ENCODE data around the gene C4A. TPM values are rescaled to one million over a fixed set of nuclear protein-coding genes. Genes with fewer than 3 reads are reported as not detected.

Gene C4A
- total RNA-seq, 2 donors from 2014 or later = 152 to 175 TPM

DNA sequence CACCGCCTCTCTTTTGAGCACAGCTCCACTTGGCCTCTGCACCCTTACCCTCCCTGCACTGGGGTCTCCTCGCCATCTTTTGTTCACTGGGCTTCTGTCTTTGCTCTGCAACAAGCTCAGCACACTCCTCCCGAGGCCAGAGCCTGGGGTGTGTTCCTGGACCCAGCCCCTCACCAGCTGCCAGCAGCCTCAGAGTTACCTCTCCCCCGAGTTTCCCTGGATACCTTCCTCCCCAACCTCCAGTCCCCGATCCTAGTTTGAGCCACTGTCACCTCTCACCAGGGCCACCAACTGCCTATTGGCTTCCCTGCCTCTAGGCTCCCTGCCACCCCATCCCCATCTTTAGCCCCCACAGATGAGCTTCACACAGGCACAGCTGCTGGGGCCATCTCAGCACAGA lies 68.7 kb downstream of the C4A start:
- H3K9me3 ChIP-seq = no peaks in the 10 kb centered on the region
- H3K27me3 ChIP-seq = no peaks in the 10 kb centered on the region
- H3K4me3 ChIP-seq = no peak overlapping the region
- H3K36me3 ChIP-seq = peaks cover 8% of the 10 kb centered on the region
- peaks cover 0 to 28% of the 10 kb centered on the region in 2 donors for H3K4me1 ChIP-seq
- H3K27ac ChIP-seq = no peak overlapping the region
- DNase-seq (ENCODE audit: low spot score) = no peak
- TF ChIP-seq, protein P1, sequence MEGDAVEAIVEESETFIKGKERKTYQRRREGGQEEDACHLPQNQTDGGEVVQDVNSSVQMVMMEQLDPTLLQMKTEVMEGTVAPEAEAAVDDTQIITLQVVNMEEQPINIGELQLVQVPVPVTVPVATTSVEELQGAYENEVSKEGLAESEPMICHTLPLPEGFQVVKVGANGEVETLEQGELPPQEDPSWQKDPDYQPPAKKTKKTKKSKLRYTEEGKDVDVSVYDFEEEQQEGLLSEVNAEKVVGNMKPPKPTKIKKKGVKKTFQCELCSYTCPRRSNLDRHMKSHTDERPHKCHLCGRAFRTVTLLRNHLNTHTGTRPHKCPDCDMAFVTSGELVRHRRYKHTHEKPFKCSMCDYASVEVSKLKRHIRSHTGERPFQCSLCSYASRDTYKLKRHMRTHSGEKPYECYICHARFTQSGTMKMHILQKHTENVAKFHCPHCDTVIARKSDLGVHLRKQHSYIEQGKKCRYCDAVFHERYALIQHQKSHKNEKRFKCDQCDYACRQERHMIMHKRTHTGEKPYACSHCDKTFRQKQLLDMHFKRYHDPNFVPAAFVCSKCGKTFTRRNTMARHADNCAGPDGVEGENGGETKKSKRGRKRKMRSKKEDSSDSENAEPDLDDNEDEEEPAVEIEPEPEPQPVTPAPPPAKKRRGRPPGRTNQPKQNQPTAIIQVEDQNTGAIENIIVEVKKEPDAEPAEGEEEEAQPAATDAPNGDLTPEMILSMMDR (IDR thresholded peaks at IDR 0.05) = no peak

MicroRNAs within 50 kb of the gene (microRNA counts, 767-probe panel; counts per million panel counts)
- microRNA hsa-miR-1236 = 0 to 31.0 counts per million in 2 donors

Small RNAs within 50 kb of the gene (microRNA-seq; reads per million reads assigned to microRNA genes)
- 0 reads per million in 2 donors for gene MIR1236 (ENCODE audit: borderline number of aligned reads in 2 of 2, borderline replicate concordance in 1 of 2)

Other genes starting within 250 kb of the C4A start
- 100 to 1,000 TPM in 1 of 2 donors, 10 to 100 TPM in 1; 90.9 to 194 TPM for gene CLIC1, start 245.5 kb upstream of the C4A start, total RNA-seq
- under 1 TPM; 0.37 to 0.98 TPM for gene MSH5, start 242.1 kb upstream of the C4A start, total RNA-seq
- gene SAPCD1, start 219.4 kb upstream of the C4A start, total RNA-seq = not detected
- 1 to 10 TPM; 4.1 to 7.5 TPM for gene VWA7, start 204.7 kb upstream of the C4A start, total RNA-seq
- gene VARS1, start 186.3 kb upstream of the C4A start, total RNA-seq = 10 to 100 TPM; 15.3 to 24.6 TPM
- 10 to 100 TPM; 28.8 to 32.0 TPM for gene LSM2, start 175.1 kb upstream of the C4A start, total RNA-seq
- gene HSPA1L, start 166.8 kb upstream of the C4A start, total RNA-seq = 1 to 10 TPM; 1.1 to 1.6 TPM
- 100 to 1,000 TPM; 315 to 334 TPM for gene HSPA1A, start 166.5 kb upstream of the C4A start, total RNA-seq
- 100 to 1,000 TPM; 131 to 232 TPM for gene HSPA1B, start 154.3 kb upstream of the C4A start, total RNA-seq
- 10 to 100 TPM; 28.0 to 37.7 TPM for gene NEU1, start 119.2 kb upstream of the C4A start, total RNA-seq
- not detected for gene SLC44A4, start 103.1 kb upstream of the C4A start, total RNA-seq
- gene EHMT2, start 84.4 kb upstream of the C4A start, total RNA-seq = 10 to 100 TPM; 10.5 to 19.1 TPM
- gene ZBTB12, start 80.0 kb upstream of the C4A start, total RNA-seq = under 1 TPM; 0.47 to 0.52 TPM
- 10 to 100 TPM in 1 of 2 donors, 1 to 10 TPM in 1; 3.5 to 19.9 TPM for gene C2, start 54.3 kb upstream of the C4A start, total RNA-seq
- 100 to 1,000 TPM in 1 of 2 donors, 10 to 100 TPM in 1; 65.5 to 126 TPM for gene CFB, start 36.0 kb upstream of the C4A start, total RNA-seq
- 10 to 100 TPM; 40.0 to 81.7 TPM for gene NELFE, start 23.1 kb upstream of the C4A start, total RNA-seq
- gene SKIC2, start 22.9 kb upstream of the C4A start, total RNA-seq = 10 to 100 TPM; 18.7 to 31.6 TPM
- gene DXO, start 9.9 kb upstream of the C4A start, total RNA-seq = 10 to 100 TPM; 12.1 to 14.1 TPM
- gene C4B, start 32.7 kb downstream of the C4A start, total RNA-seq = 100 to 1,000 TPM; 150 to 241 TPM
- gene CYP21A2, start 56.4 kb downstream of the C4A start, total RNA-seq = 1 to 10 TPM in 1 of 2 donors, under 1 TPM in 1; 0.19 to 1.2 TPM
- gene TNXB, start 127.3 kb downstream of the C4A start, total RNA-seq = 100 to 1,000 TPM; 138 to 210 TPM
- gene ATF6B, start 146.2 kb downstream of the C4A start, total RNA-seq = 10 to 100 TPM; 15.0 to 15.3 TPM
- 1 to 10 TPM; 1.1 to 3.4 TPM for gene FKBPL, start 148.2 kb downstream of the C4A start, total RNA-seq
- 1 to 10 TPM in 1 of 2 donors, under 1 TPM in 1; 0.70 to 1.1 TPM for gene PRRT1, start 169.9 kb downstream of the C4A start, total RNA-seq
- 10 to 100 TPM; 19.5 to 27.0 TPM for gene PPT2, start 172.1 kb downstream of the C4A start, total RNA-seq
- gene EGFL8, start 182.5 kb downstream of the C4A start, total RNA-seq = 1 to 10 TPM; 4.8 to 5.2 TPM
- gene AGPAT1, start 194.0 kb downstream of the C4A start, total RNA-seq = 10 to 100 TPM; 59.6 to 77.1 TPM
- gene RNF5, start 196.3 kb downstream of the C4A start, total RNA-seq = 100 to 1,000 TPM; 104 to 106 TPM
- 1 to 10 TPM in 1 of 2 donors, under 1 TPM in 1; 0.94 to 1.4 TPM for gene AGER, start 202.2 kb downstream of the C4A start, total RNA-seq
- 10 to 100 TPM; 26.0 to 32.5 TPM for gene PBX2, start 208.1 kb downstream of the C4A start, total RNA-seq
- 1 to 10 TPM; 3.6 to 9.0 TPM for gene GPSM3, start 210.6 kb downstream of the C4A start, total RNA-seq
- gene NOTCH4, start 242.0 kb downstream of the C4A start, total RNA-seq = 10 to 100 TPM; 16.2 to 22.5 TPM

Measured in right atrium auricular region (tissue), 2 donors.